Stimulated activated CD4-positive, alpha-beta T cell treated with anti-CD3 and anti-CD28 coated beads, Interleukin-15, amount 100 ng/mL, for 48 hours (primary cell): Measurements from ENCODE around the gene PCLO.
"Not testable (repeated sequence)": the region's sequence is repeated elsewhere in the genome, so short reads cannot be mapped to it uniquely, and the experiment has no call there.

Experiments
- DNase-seq, 2 donors: peaks; one replicate each; pipeline ENCODE4 v3.0.0-alpha.2; 2020; ENCODE audit warnings: low read depth in 2 of 2

Gene PCLO

DNA sequence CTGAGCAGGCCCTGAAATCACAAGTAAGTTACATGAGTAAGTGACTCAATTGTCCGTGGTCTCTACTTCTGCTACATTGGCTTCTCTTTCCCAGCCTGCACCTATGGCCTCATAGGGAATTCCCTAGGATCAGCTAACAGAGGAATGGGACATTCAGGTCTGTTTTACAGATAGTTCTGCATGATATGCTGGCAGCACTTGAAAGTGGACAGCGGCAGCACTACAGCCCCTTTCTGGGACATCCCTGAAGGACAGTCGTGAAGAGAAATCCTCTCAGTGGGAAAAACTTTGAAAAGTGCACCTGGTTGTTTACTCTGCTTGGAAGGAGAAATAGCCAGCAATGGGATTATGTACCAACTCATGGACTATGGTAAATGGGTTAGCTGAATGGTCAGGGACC, 426.1 kb downstream of the PCLO start:
- no peak for DNase-seq

DNA sequence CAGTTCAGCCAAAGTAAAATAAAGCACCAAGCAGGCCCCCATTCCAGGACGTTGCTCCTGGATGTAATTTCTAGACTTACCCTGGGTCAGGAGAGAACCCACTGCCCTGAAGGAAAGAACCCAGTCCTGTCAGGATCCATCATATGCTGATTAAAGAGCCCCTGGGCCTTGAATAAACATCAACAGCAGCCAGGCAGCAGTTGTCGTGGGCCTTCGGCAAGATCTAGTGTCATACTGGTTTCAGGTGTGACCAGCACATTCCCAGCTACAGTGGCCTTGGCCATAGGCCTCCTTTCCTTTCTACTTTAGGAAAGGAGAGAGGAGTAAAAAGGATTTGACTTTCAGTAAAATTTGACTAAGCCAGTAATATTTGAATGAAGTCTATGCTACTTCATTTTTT, 430.0 kb downstream of the PCLO start:
- DNase-seq, result no peak

DNA sequence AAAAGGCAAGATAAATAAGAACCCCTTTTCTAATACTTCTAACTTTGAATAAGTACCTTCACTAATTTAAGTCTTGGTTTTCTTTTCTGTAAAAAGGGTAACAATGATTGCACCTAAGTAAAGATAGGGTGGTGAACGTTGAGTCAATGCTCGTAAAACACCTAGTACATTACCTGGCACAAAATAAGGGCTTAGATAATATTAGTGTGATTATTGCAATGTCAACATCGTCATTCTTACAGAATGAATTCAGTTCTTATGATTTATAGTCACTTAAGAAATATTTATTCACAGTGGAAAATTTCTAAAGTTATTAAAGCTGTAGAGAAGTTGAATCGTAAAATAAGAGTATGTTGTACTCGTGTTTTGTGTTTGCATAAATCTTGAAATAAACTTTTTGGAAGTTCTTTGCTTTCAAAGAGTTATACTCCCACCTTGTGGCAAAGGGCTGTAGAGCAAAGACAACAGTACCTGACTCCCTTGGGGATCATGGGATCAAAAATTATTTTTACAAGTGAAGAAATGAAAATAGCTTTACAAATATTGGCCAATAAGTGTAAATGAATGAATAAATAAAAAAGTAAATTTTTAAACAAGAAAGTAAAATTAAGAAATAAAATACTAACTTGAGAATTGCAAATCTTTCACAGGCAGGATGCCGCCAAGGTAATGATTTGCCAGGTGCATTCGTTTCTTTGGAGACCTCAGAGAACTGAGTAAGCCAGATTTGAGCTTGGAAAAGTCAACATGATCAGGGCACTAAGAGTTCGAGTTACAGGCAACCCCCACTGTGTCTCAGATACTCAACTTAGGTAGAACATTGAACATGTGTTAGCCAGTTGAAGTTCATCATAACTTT, 433.3 kb downstream of the PCLO start:
- no peak for DNase-seq

DNA sequence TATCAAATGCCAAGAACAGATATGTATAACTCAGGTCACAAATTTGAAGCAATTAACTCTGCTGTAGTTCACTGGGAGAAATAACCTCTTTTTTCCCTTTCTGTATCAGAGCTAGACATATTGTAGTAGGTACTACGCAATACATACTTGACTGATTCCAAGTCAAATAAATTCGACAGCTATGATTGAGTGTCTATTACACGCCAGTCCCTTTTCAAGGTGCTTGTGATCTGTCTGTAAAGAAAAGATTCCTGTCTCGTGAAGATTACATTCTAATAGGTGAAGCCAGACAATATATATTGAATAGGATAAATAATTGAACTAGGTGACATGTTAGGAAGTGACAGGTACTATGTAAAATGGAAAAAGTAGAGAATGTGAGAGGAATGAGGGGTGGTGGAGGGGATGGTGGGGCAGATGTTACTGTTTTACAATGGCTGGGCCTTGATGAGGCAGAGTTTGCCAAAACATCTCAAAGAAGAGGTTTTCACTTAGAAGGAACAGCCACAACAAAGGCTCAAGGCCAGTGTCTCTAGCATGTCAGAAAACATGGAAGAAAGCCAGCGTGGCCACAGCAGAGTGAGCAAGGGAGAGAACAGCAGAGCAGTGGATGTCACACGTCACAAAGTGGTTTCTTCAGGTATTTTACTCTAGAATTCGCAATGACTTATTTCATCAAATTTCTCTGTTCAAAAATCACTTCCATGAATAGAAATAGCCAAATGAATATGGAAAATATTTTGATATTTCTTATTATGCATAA, 436.5 kb downstream of the PCLO start:
- DNase-seq, result no peak

DNA sequence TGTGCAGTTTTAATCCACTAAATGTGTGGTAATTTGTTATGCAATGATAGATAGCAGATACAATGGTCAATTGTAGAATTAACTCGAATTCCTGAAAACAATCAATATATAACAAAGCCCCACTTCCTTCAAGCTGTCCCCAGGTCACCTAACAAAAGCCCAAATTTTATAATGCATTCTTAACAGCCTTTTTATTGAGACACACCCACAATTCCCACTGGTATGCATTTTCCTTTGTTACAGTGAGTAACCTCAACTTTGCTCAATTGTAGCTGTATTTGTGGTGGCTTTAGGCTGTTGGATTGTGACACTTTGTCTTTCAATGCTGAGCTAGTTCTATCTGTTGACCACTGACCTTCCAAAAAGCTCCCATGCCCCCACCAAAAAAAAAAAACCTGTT, 439.3 kb downstream of the PCLO start:
- no peak for DNase-seq

- DNase-seq, result no peak
Measured at GRCh38 chr7:82722946-82723345, 439.7 kb downstream of the PCLO start.

- DNase-seq, result no peak
Measured at GRCh38 chr7:82715344-82715743, 447.3 kb downstream of the PCLO start.

GRCh38 chr7:82714883-82715282, 447.8 kb downstream of the PCLO start:
- DNase-seq, result no peak

DNA sequence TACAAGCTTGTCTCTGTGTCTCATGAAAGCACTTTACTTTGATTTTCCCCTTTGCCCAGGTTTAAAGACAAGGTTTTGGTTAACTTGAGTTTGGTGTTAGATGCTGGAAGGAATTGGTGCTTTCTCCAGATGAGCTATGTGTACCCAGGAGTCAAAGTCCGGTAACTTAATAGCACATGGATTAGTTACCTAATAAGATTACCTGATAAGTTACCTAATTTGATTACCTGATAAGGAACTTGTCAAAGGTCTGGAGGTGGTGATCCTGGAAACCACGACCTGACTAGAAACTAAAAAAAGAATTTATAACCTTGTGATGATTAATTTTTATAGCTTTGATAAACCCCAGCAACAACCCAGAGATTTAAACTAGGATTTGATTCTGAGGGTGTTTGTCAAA, 449.2 kb downstream of the PCLO start:
- DNase-seq, result no peak

DNA sequence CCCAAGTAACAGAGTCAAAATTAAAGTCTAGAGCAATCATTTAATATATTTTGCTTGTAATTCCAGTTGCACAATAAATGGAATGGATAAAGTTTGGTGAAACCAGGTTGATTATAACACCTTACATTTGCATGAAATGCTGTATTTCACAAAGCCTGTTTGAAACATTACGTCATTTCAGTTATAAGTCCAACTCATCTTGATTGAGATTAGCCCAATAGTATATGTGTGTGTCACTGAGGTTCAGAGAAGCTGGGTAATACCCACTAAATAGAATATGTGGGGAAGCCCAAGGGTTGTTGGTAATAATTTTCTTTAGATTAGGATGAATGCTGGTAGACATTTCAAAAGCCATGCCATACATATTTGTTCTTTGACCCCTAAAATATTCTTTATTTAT, 456.3 kb downstream of the PCLO start:
- DNase-seq, result not testable (repeated sequence)

GRCh38 chr7:82705517-82706260, 457.0 kb downstream of the PCLO start:
- no peak for DNase-seq

DNA sequence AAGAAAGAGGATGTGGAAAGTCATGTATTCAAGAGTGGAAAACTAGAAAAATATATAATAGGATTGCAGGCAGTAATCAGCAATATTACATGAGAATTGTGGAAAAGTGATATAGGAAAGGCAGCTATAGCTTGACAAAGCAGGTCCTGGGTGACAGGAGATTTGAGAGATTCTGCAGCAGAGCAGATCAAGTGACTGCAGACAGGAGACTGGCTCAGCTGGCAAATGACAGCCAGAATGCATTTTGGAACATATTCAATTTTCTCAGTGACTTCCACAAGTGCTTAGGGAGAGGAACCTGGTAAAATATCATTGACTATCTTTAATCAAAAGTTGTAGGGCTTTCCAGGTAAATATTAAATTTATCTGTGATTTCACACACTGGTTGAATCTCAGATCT, 458.6 kb downstream of the PCLO start:
- no peak for DNase-seq
